ENCODE measurements around the gene RBFOX2. TPM values are rescaled to one million over a fixed set of nuclear protein-coding genes. Genes with fewer than 3 reads are reported as not detected.

RBFOX2 gene
- total and polyA plus RNA-seq, 2 donors from 2014 or later = 17.2 to 68.6 TPM

DNA sequence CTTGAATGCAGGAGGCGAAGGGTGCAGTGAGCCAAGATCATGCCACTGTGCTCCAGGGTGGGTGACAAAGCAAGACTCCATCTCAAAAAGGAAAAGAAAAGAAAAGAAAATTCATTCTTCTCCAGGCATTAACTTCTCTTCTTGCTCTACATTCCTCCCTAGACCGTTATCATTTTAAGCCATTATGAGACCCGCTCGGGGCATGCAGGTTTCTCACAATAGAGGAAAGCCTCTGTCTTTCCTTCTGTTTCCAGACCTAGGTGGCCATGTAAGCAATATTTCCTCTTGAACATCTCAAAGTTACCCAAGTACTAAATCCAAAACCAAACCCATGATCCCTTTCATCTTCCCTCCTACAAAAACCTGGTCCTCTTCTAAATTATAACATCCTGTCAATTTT, 139.6 kb downstream of the RBFOX2 start:
- no peak for DNase-seq
- H3K4me3 ChIP-seq (ENCODE audit: low read length in 3 of 3) = no peak overlapping the region
- H3K27ac ChIP-seq (ENCODE audit: low read depth in 2 of 2, low read length in 2 of 2) = no peak overlapping the region
- H3K9me3 ChIP-seq (ENCODE audit: control insufficient read depth in 2 of 3, insufficient read depth in 1 of 3, low read length in 3 of 3) = no peaks in the 10 kb centered on the region
- no peak for FAIRE-seq
- no peaks in the 10 kb centered on the region for H3K36me3 ChIP-seq (ENCODE audit: control insufficient read depth in 2 of 3, insufficient read depth in 3 of 3, low read length in 3 of 3)
- TF ChIP-seq, protein P1, sequence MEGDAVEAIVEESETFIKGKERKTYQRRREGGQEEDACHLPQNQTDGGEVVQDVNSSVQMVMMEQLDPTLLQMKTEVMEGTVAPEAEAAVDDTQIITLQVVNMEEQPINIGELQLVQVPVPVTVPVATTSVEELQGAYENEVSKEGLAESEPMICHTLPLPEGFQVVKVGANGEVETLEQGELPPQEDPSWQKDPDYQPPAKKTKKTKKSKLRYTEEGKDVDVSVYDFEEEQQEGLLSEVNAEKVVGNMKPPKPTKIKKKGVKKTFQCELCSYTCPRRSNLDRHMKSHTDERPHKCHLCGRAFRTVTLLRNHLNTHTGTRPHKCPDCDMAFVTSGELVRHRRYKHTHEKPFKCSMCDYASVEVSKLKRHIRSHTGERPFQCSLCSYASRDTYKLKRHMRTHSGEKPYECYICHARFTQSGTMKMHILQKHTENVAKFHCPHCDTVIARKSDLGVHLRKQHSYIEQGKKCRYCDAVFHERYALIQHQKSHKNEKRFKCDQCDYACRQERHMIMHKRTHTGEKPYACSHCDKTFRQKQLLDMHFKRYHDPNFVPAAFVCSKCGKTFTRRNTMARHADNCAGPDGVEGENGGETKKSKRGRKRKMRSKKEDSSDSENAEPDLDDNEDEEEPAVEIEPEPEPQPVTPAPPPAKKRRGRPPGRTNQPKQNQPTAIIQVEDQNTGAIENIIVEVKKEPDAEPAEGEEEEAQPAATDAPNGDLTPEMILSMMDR (IDR thresholded peaks at IDR 0.05; ENCODE audit: borderline replicate concordance, extremely low read depth, insufficient read depth) = no peak
- no peak overlapping the region for H3K9ac ChIP-seq (ENCODE audit: low read length in 3 of 3)
- H3K4me1 ChIP-seq (ENCODE audit: control insufficient read depth in 2 of 3, insufficient read depth in 2 of 3, low read depth in 1 of 3, low read length in 3 of 3) = peaks cover 3 to 22% (median 3%) of the 10 kb centered on the region in 3 donors
- intact Hi-C loops (cut with DNase I) = no loop called here
- no peaks in the 10 kb centered on the region for H3K27me3 ChIP-seq (ENCODE audit: control insufficient read depth, insufficient read depth, low read length)

DNA sequence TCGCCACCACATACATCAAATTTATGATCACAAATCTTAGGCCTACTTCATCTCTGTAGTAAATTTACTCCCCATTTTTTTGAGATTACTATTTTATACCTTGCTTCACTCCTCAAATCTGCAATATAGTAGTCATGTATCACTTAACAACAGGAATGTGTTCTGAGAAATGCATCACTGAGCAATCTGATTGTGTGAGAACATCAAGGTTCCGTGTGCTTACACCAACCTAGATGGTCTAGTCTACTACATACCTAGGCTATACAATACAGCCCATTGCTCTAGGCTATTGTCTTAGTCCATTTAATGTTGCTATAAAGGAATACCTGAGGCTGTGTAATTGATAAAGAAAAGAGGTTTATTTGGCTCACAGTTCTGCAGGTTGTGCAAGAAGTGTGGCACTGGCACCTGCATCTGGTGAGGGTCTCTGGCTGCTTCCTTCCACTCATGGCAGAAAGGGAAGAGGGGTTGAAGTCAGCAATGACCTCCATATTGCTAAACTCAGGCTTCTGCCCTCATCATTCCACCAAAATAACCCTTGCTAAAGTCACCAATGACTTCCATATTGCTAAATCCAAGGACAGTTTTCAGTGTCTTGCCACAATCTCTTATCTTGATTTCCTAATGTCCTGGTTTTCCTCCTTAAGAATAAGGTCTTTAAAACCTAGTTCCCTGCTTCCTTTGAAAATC, 140.3 kb downstream of the RBFOX2 start:
- intact Hi-C loops (cut with DNase I) = no loop called here
- no peaks in the 10 kb centered on the region for H3K36me3 ChIP-seq (ENCODE audit: control insufficient read depth in 2 of 3, insufficient read depth in 3 of 3, low read length in 3 of 3)
- no peak overlapping the region for H3K27ac ChIP-seq (ENCODE audit: low read depth in 2 of 2, low read length in 2 of 2)
- FAIRE-seq = no peak
- H3K27me3 ChIP-seq (ENCODE audit: control insufficient read depth, insufficient read depth, low read length) = no peaks in the 10 kb centered on the region
- TF ChIP-seq, protein P1 (IDR thresholded peaks at IDR 0.05; ENCODE audit: borderline replicate concordance, extremely low read depth, insufficient read depth) = no peak
- H3K4me3 ChIP-seq (ENCODE audit: low read length in 3 of 3) = no peak overlapping the region
- no peaks in the 10 kb centered on the region for H3K9me3 ChIP-seq (ENCODE audit: control insufficient read depth in 2 of 3, insufficient read depth in 1 of 3, low read length in 3 of 3)
- DNase-seq = peak in 1 of 5 donors; percentile 24
- H3K4me1 ChIP-seq (ENCODE audit: control insufficient read depth in 2 of 3, insufficient read depth in 2 of 3, low read depth in 1 of 3, low read length in 3 of 3) = peaks cover 3 to 17% (median 3%) of the 10 kb centered on the region in 3 donors
- H3K9ac ChIP-seq (ENCODE audit: low read length in 3 of 3) = no peak overlapping the region

DNA sequence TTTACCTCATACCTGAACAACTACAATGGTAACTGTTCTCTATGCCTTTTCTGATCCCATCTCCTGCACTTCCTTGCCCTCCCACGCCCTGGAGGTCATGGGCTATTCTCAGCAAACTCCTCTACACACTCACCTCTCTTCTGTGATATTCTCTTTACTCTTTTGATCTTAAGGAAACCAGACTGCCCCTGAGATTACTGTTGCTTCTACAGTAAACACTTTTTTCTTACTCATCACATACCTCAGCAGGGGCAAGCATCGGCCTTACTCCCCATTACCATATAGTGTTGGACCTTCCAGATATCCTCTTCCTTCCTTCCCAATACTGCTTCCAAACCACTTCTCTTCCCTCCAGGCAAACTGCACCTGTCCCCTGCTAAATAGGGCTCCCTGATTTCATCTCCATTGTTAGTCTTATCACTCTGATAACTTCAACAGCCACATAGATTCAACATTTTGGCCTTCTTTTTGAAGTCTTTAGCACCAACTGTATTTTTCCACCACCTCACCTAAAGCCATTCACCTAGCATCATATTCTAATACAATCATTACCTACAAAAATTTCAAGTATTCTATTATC, 141.2 kb downstream of the RBFOX2 start:
- Histone ChIP-seq H3K27me3 (ENCODE audit: control insufficient read depth, insufficient read depth, low read length) (no peaks in the 10 kb centered on the region), H3K27ac (ENCODE audit: low read depth in 2 of 2, low read length in 2 of 2) (no peak overlapping the region), H3K4me3 (ENCODE audit: low read length in 3 of 3) (peak overlapping the region in 1 of 3 donors; percentile 6), H3K9ac (ENCODE audit: low read length in 3 of 3) (no peak overlapping the region), H3K4me1 (ENCODE audit: control insufficient read depth in 2 of 3, insufficient read depth in 2 of 3, low read depth in 1 of 3, low read length in 3 of 3) (peaks cover 3 to 10% (median 6%) of the 10 kb centered on the region in 3 donors), H3K36me3 (ENCODE audit: control insufficient read depth in 2 of 3, insufficient read depth in 3 of 3, low read length in 3 of 3) (no peaks in the 10 kb centered on the region), H3K9me3 (ENCODE audit: control insufficient read depth in 2 of 3, insufficient read depth in 1 of 3, low read length in 3 of 3) (no peaks in the 10 kb centered on the region)
- TF ChIP-seq, protein P1 (IDR thresholded peaks at IDR 0.05; ENCODE audit: borderline replicate concordance, extremely low read depth, insufficient read depth) = no peak
- FAIRE-seq (no peak), DNase-seq (no peak)
- intact Hi-C loops (cut with DNase I) = no loop called here
